HG03432 (cell line): Measurements from ENCODE around the gene SURF2.

Experiments
- ATAC-seq: cut with Tn5 transposase; IDR thresholded peaks from one replicate; pipeline ENCODE4 v1.9.1; 2021; ENCODE audit warnings: mild to moderate bottlenecking, moderate library complexity; ENCODE audit not compliant: unreplicated experiment

Gene SURF2

GRCh38 chr9:133397370-133397769 lies 41.0 kb downstream of the SURF2 start:
- ATAC-seq = no peak

- ATAC-seq = no peak
Measured at GRCh38 chr9:133397895-133398294, 41.5 kb downstream of the SURF2 start.

- no peak for ATAC-seq
Measured at GRCh38 chr9:133400292-133400691, 43.9 kb downstream of the SURF2 start.

- no peak for ATAC-seq
Measured at GRCh38 chr9:133401588-133401987, 45.2 kb downstream of the SURF2 start.

GRCh38 chr9:133402689-133403088 lies 46.3 kb downstream of the SURF2 start:
- ATAC-seq = no peak

GRCh38 chr9:133403766-133404453 lies 47.6 kb downstream of the SURF2 start:
- ATAC-seq = no peak

GRCh38 chr9:133404454-133405002 lies 48.2 kb downstream of the SURF2 start:
- ATAC-seq = no peak

- ATAC-seq = no peak
Measured at GRCh38 chr9:133405508-133406438, 49.4 kb downstream of the SURF2 start.

- ATAC-seq = peak; percentile 67
Measured at GRCh38 chr9:133406480-133407307, 50.3 kb downstream of the SURF2 start.

GRCh38 chr9:133408042-133408441 lies 51.7 kb downstream of the SURF2 start:
- ATAC-seq = no peak
